DND-41 (cell line): ENCODE results near the gene XXYLT1.

Source experiments
- ATAC-seq: fragments of 200-7000 bp; cut with Tn5 transposase; 3 replicates; pipeline ENCODE4 v1.9.1; 2021; ENCODE audit warnings: low read depth; ENCODE audit not compliant: insufficient read depth
- DNase-seq: peaks from one replicate; pipeline ENCODE4 v3.0.0-alpha.2; 2020
- H2AFZ ChIP-seq: 2 replicates; pipeline ENCODE4 v1.6.0; 2012; ENCODE audit warnings: low read depth, low read length
- H3K27ac ChIP-seq: 2 replicates; pipeline ENCODE4 v1.5.1; 2012; ENCODE audit warnings: low read length, inconsistent platforms
- H3K27me3 ChIP-seq: fragments of 200-600 bp; sonication (generic); 2 replicates; pipeline ENCODE4 v1.6.0; 2012; ENCODE audit warnings: low read length, mild to moderate bottlenecking, inconsistent platforms; ENCODE audit not compliant: insufficient read depth, poor library complexity
- H3K36me3 ChIP-seq: 2 replicates; pipeline ENCODE4 v1.5.1; 2012; ENCODE audit warnings: low read length, inconsistent platforms; ENCODE audit not compliant: insufficient read depth
- H3K4me1 ChIP-seq: 2 replicates; pipeline ENCODE4 v1.5.1; 2012; ENCODE audit warnings: mild to moderate bottlenecking, low read length; ENCODE audit not compliant: insufficient read depth
- H3K4me2 ChIP-seq: 2 replicates; pipeline ENCODE4 v1.6.0; 2012; ENCODE audit warnings: mild to moderate bottlenecking, moderate library complexity, low read length, inconsistent platforms; ENCODE audit not compliant: insufficient read depth
- H3K4me3 ChIP-seq, 2 experiments: fragments of 200-600 bp in 1 of 2; shearing (Covaris generic) in 1 of 2; 2 replicates each; pipeline ENCODE4 v1.5.1; 2012 to 2016; ENCODE audit warnings: inconsistent platforms in 2 of 2, low read length in 2 of 2, mild to moderate bottlenecking in 2 of 2, low read depth in 1 of 2, moderate library complexity in 1 of 2
- H3K79me2 ChIP-seq: 2 replicates; pipeline ENCODE4 v1.6.0; 2012; ENCODE audit warnings: low read length, inconsistent platforms; ENCODE audit not compliant: insufficient read depth
- H3K9ac ChIP-seq: 2 replicates; pipeline ENCODE4 v1.6.0; 2012; ENCODE audit warnings: low read depth, mild to moderate bottlenecking, inconsistent platforms, low read length, moderate library complexity
- H3K9me3 ChIP-seq: 2 replicates; pipeline ENCODE4 v1.5.1; 2012; ENCODE audit warnings: low read length, moderate library complexity, mild to moderate bottlenecking, inconsistent platforms; ENCODE audit not compliant: insufficient read depth, severe bottlenecking
- H4K20me1 ChIP-seq: 2 replicates; pipeline ENCODE4 v1.6.0; 2012; ENCODE audit warnings: low read length; ENCODE audit not compliant: insufficient read depth
- CTCF ChIP-seq: IDR thresholded peaks from 2 replicates; pipeline ENCODE4 v1.5.1; 2012; ENCODE audit warnings: borderline replicate concordance, low read length, moderate library complexity, mild to moderate bottlenecking; ENCODE audit not compliant: poor library complexity, severe bottlenecking; ENCODE audit errors: extremely low read depth
- EZH2 ChIP-seq: IDR thresholded peaks from 3 replicates; pipeline ENCODE4 v1.6.1; 2012; ENCODE audit warnings: borderline replicate concordance, low read depth, mild to moderate bottlenecking, moderate library complexity, low read length, inconsistent platforms; ENCODE audit not compliant: severe bottlenecking

The XXYLT1 gene

GRCh38 chr3:195020185-195020584 lies 250.8 kb downstream of the XXYLT1 start:
- Histone ChIP-seq H3K4me3 (no peak overlapping the region), H3K79me2 (no peaks in the 10 kb centered on the region), H4K20me1 (no peaks in the 10 kb centered on the region), H3K9ac (no peak overlapping the region), H2AFZ (no peak overlapping the region), H3K27ac (no peak overlapping the region), H3K36me3 (no peaks in the 10 kb centered on the region), H3K4me2 (no peak overlapping the region), H3K9me3 (no peaks in the 10 kb centered on the region), H3K4me1 (peaks cover under 1% of the 10 kb centered on the region; the same call in 1 of the 2 replicates), H3K27me3 (peaks cover 18% of the 10 kb centered on the region)
- DNase-seq (no peak), ATAC-seq (no peak)
- no peak for TF ChIP-seq EZH2
- no peak for TF ChIP-seq CTCF

GRCh38 chr3:195019335-195019734 lies 251.6 kb downstream of the XXYLT1 start:
- Histone ChIP-seq H3K27ac (no peak overlapping the region), H3K4me3 (no peak overlapping the region), H3K79me2 (no peaks in the 10 kb centered on the region), H3K9ac (no peak overlapping the region), H3K4me1 (peaks cover 4% of the 10 kb centered on the region; the same call in 1 of the 2 replicates), H3K4me2 (no peak overlapping the region), H3K27me3 (peaks cover 20% of the 10 kb centered on the region), H3K9me3 (no peaks in the 10 kb centered on the region), H3K36me3 (no peaks in the 10 kb centered on the region), H2AFZ (no peak overlapping the region), H4K20me1 (no peaks in the 10 kb centered on the region)
- DNase-seq (no peak), ATAC-seq (no peak)
- TF ChIP-seq CTCF (no peak), EZH2 (no peak)
